Adipocyte (in vitro differentiated cells): ENCODE results near the gene ZNF214.
"Not testable (repeated sequence)": the region's sequence is repeated elsewhere in the genome, so short reads cannot be mapped to it uniquely, and the experiment has no call there.

Source experiments
- DNase-seq: peaks from one replicate; pipeline ENCODE4 v3.0.0-alpha.2; 2015; ENCODE audit warnings: low read depth
- H3K27me3 ChIP-seq: replicated peaks from 2 replicates; pipeline ENCODE4 v1.7.0; 2013; ENCODE audit warnings: mild to moderate bottlenecking, low read length, moderate library complexity; ENCODE audit not compliant: control insufficient read depth, insufficient read depth
- H3K36me3 ChIP-seq: 2 replicates; pipeline ENCODE4 v1.7.0; 2013; ENCODE audit warnings: low read length, mild to moderate bottlenecking, moderate library complexity; ENCODE audit not compliant: control insufficient read depth, insufficient read depth, severe bottlenecking
- H3K4me1 ChIP-seq: 2 replicates; pipeline ENCODE4 v1.7.0; 2013; ENCODE audit warnings: mild to moderate bottlenecking, low read length, moderate library complexity; ENCODE audit not compliant: control insufficient read depth, insufficient read depth
- H3K4me3 ChIP-seq: 2 replicates; pipeline ENCODE4 v1.7.0; 2013; ENCODE audit warnings: mild to moderate bottlenecking, low read length, moderate library complexity
- H3K9ac ChIP-seq: 2 replicates; pipeline ENCODE4 v1.7.0; 2013; ENCODE audit warnings: mild to moderate bottlenecking, low read length, moderate library complexity
- H3K9me3 ChIP-seq: 2 replicates; pipeline ENCODE4 v1.7.0; 2013; ENCODE audit warnings: mild to moderate bottlenecking, low read length, moderate library complexity; ENCODE audit not compliant: control insufficient read depth

The ZNF214 gene

DNA sequence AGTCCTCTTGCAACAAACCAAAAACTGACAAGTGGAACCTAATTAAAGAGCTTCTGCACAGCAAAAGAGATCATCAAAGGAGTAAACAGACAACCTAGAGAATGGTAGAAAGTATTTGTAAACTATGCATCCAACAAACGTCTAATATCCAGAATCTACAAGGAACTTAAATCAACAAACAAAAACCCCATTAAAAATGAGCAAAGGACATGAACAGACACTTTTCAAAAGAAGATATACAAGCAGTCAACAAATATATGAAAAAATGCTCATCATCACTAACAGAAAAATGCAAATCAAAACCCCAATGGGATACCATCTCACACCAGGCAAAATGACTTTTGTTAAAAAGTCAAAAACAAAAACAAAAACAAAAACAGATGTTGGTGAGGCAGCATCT lies 33.7 kb downstream of the ZNF214 start:
- Histone ChIP-seq H3K27me3 (no peaks in the 10 kb centered on the region), H3K36me3 (no peaks in the 10 kb centered on the region), H3K4me3 (no peak overlapping the region), H3K9ac (no peak overlapping the region), H3K4me1 (no peaks in the 10 kb centered on the region), H3K9me3 (no peaks in the 10 kb centered on the region)
- DNase-seq = no peak

- H3K4me1 ChIP-seq = peaks cover 7% of the 10 kb centered on the region
- H3K9ac ChIP-seq = no peak overlapping the region
- H3K27me3 ChIP-seq = no peaks in the 10 kb centered on the region
- no peak overlapping the region for H3K4me3 ChIP-seq
- H3K36me3 ChIP-seq = no peaks in the 10 kb centered on the region
- DNase-seq = peak; percentile 19
- no peaks in the 10 kb centered on the region for H3K9me3 ChIP-seq
Measured at GRCh38 chr11:6979365-6979764, 40.8 kb downstream of the ZNF214 start.

DNA sequence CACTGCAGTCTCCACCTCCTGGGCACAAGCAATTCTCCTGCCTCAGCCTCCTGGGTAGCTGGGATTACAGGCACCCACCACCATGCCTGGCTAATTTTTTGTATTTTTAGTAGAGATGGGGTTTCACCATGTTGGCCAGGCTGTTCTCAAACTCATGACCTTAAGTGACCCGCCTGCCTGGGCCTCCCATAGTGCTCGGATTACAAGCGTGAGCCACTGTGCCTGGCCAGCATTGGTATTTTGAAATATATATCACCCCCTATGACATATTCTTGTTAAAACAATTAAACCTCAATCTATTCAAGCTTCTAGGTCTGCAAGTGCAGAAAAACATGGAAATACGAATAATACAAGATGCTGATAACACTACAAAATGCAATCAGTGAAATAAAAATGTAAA lies 50.3 kb downstream of the ZNF214 start:
- not testable (repeated sequence) for H3K27me3 ChIP-seq, H3K9ac ChIP-seq, DNase-seq, H3K4me3 ChIP-seq, H3K36me3 ChIP-seq, H3K9me3 ChIP-seq
- H3K4me1 ChIP-seq = peaks cover 13% of the 10 kb centered on the region

DNA sequence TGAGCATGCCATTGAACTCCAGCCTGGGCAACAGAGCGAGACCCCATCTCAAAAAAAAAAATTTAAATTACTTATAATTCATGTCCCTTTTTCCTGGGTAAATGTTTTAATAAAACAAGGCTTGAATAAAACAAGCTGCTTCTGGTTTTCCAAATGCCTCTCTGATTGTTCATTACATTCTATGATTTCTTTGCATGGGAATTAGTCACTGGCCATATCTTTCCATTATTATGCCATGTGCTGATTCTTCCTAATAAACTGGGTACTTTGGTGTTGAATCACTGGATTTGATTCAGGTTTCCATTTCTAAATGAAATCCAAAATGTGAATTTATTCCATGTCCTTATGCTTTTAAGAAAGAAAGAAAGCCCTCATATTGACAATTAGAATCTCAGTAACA lies 51.3 kb downstream of the ZNF214 start:
- H3K27me3 ChIP-seq = no peaks in the 10 kb centered on the region
- no peak overlapping the region for H3K4me3 ChIP-seq
- H3K9ac ChIP-seq = no peak overlapping the region
- H3K36me3 ChIP-seq = no peaks in the 10 kb centered on the region
- H3K4me1 ChIP-seq = peaks cover 13% of the 10 kb centered on the region
- H3K9me3 ChIP-seq = no peaks in the 10 kb centered on the region
- no peak for DNase-seq

DNA sequence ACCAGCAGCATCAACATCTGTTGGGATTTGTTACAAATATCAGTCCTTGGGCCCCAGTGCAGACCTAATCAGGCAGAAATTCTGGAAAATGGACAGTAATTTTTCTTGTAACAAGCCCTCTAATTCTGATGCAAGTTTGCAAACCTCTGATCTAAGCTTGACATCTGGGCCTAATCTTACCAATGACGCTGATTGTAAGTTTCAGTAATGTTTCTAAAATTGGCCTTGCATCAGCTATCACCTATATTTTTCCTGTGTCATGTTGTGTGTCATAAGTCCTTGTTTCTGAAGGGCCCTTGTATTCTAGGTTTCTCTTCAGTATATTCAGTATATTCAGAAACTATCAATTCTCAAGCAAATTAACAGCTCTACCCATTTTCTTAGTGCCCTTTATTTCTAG lies 57.5 kb downstream of the ZNF214 start:
- Histone ChIP-seq H3K9me3 (no peaks in the 10 kb centered on the region), H3K9ac (no peak overlapping the region), H3K4me1 (no peaks in the 10 kb centered on the region), H3K27me3 (no peaks in the 10 kb centered on the region), H3K36me3 (no peaks in the 10 kb centered on the region), H3K4me3 (no peak overlapping the region)
- DNase-seq = no peak

GRCh38 chr11:6962141-6962540 lies 58.0 kb downstream of the ZNF214 start:
- Histone ChIP-seq H3K9ac (no peak overlapping the region), H3K4me3 (no peak overlapping the region), H3K36me3 (no peaks in the 10 kb centered on the region), H3K27me3 (no peaks in the 10 kb centered on the region), H3K9me3 (no peaks in the 10 kb centered on the region), H3K4me1 (no peaks in the 10 kb centered on the region)
- no peak for DNase-seq

GRCh38 chr11:6954248-6954647 lies 65.9 kb downstream of the ZNF214 start:
- not testable (repeated sequence) for H3K4me3 ChIP-seq, H3K27me3 ChIP-seq, DNase-seq, H3K9me3 ChIP-seq, H3K9ac ChIP-seq, H3K4me1 ChIP-seq
- peaks cover 10% of the 10 kb centered on the region for H3K36me3 ChIP-seq
